Mammary epithelial cell (primary cell): ENCODE results near the gene GORASP2.

ENCODE experiments used
- EZH2 ChIP-seq: IDR thresholded peaks from 2 replicates; pipeline ENCODE4 v1.6.1; 2012; ENCODE audit warnings: low read length, inconsistent platforms, borderline replicate concordance
- TF ChIP-seq, protein P1 (sequence below), 2 donors: IDR thresholded peaks in 1 of 2; conservative IDR thresholded peaks in 1 of 2; 2 replicates each; pipeline ENCODE4 v1.5.1; 2011 to 2012; ENCODE audit warnings: inconsistent platforms in 2 of 2, low read length in 2 of 2, mild to moderate bottlenecking in 2 of 2, control low read depth in 1 of 2, low read depth in 1 of 2; ENCODE audit not compliant: insufficient read depth in 1 of 2; ENCODE audit errors: extremely low read depth in 1 of 2

DNA sequence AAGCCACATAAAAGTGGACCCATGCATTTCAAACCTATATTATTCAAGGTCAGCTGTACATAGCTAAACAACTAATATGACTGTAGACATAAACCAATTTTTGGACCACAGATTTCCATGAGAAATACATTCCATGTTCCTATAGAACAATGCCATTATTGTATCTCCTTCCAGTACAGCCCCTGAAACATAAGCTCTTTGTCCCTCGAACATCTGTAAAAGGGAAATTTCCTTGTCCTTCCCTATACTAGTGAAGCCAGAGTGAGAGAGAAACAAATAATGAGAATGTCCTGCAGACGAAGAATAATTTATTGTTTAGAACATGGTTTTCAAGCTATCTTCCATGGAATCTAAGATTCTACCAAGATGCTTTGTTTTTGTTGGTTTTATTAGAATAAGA, 75.3 kb downstream of the GORASP2 start:
- no peak for TF ChIP-seq EZH2
- TF ChIP-seq, protein P1, sequence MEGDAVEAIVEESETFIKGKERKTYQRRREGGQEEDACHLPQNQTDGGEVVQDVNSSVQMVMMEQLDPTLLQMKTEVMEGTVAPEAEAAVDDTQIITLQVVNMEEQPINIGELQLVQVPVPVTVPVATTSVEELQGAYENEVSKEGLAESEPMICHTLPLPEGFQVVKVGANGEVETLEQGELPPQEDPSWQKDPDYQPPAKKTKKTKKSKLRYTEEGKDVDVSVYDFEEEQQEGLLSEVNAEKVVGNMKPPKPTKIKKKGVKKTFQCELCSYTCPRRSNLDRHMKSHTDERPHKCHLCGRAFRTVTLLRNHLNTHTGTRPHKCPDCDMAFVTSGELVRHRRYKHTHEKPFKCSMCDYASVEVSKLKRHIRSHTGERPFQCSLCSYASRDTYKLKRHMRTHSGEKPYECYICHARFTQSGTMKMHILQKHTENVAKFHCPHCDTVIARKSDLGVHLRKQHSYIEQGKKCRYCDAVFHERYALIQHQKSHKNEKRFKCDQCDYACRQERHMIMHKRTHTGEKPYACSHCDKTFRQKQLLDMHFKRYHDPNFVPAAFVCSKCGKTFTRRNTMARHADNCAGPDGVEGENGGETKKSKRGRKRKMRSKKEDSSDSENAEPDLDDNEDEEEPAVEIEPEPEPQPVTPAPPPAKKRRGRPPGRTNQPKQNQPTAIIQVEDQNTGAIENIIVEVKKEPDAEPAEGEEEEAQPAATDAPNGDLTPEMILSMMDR (conservative IDR thresholded peaks at IDR 0.05 in 1 of 2, IDR thresholded peaks at IDR 0.05 in 1 of 2; ENCODE audit: extremely low read depth in 1 of 2, insufficient read depth in 1 of 2, low read depth in 1 of 2, low read length in 2 of 2): no peak
